Measurements from ENCODE around the gene GALK2. TPM values are rescaled to one million over a fixed set of nuclear protein-coding genes. Genes with fewer than 3 reads are reported as not detected.
"Not testable (repeated sequence)": the region's sequence is repeated elsewhere in the genome, so short reads cannot be mapped to it uniquely, and the experiment has no call there.

Gene GALK2
- total and polyA plus RNA-seq, 5 donors from 2014 or later, result 27.7 to 39.1 (median 29.7) TPM

- peaks cover 44% of the 10 kb centered on the region for H3K36me3 Mint-ChIP-seq
- H3K9me3 Mint-ChIP-seq, result peaks cover 0 to 4% (median 0%) of the 10 kb centered on the region in 7 donors
- H3K27me3 ChIP-seq (ENCODE audit: control insufficient read depth, insufficient read depth, low read length), result no peaks in the 10 kb centered on the region
- H3K4me3 ChIP-seq (ENCODE audit: low read depth, low read length), result no peak overlapping the region
- H3K27me3 Mint-ChIP-seq, result peaks cover 5% of the 10 kb centered on the region
- H3K36me3 ChIP-seq (ENCODE audit: control insufficient read depth, insufficient read depth, low read length), result peaks cover 29% of the 10 kb centered on the region
- H3K4me1 ChIP-seq (ENCODE audit: control insufficient read depth, insufficient read depth, low read length, poor library complexity, severe bottlenecking), result no peaks in the 10 kb centered on the region
- DNase-seq (no peak), ATAC-seq (ENCODE audit: low read depth in 2 of 2) (no peak)
- no peak overlapping the region for H3K27ac ChIP-seq (ENCODE audit: insufficient read depth, low read length, poor library complexity, severe bottlenecking)
- H3K9me3 ChIP-seq (ENCODE audit: control insufficient read depth in 2 of 2, low read length in 2 of 2), result no peaks in the 10 kb centered on the region
- no peak overlapping the region for H3K4me3 Mint-ChIP-seq
- no peak overlapping the region for H3K27ac Mint-ChIP-seq
- peaks cover 0 to 22% (median 3%) of the 10 kb centered on the region in 4 donors for H3K4me1 Mint-ChIP-seq
Observed at GRCh38 chr15:49242820-49243219, 72.8 kb downstream of the GALK2 start.

- Mint-ChIP-seq H3K27ac (no peak overlapping the region), H3K27me3 (peaks cover 5% of the 10 kb centered on the region), H3K9me3 (peaks cover 0 to 13% (median 2%) of the 10 kb centered on the region in 7 donors), H3K36me3 (peaks cover 70% of the 10 kb centered on the region), H3K4me3 (no peak overlapping the region), H3K4me1 (peaks cover 0 to 17% (median 5%) of the 10 kb centered on the region in 4 donors)
- Histone ChIP-seq H3K27ac (ENCODE audit: insufficient read depth, low read length, poor library complexity, severe bottlenecking) (no peak overlapping the region), H3K9me3 (ENCODE audit: control insufficient read depth in 2 of 2, low read length in 2 of 2) (peaks cover 0 to 2% of the 10 kb centered on the region in 2 experiments), H3K36me3 (ENCODE audit: control insufficient read depth, insufficient read depth, low read length) (peaks cover 23% of the 10 kb centered on the region), H3K4me3 (ENCODE audit: low read depth, low read length) (no peak overlapping the region), H3K27me3 (ENCODE audit: control insufficient read depth, insufficient read depth, low read length) (no peaks in the 10 kb centered on the region), H3K4me1 (ENCODE audit: control insufficient read depth, insufficient read depth, low read length, poor library complexity, severe bottlenecking) (no peaks in the 10 kb centered on the region)
- no peak for DNase-seq
- no peak for ATAC-seq (ENCODE audit: low read depth in 2 of 2)
Observed at GRCh38 chr15:49247556-49248110, 77.6 kb downstream of the GALK2 start.

GRCh38 chr15:49248291-49248690, 78.2 kb downstream of the GALK2 start:
- peaks cover 0 to 2% of the 10 kb centered on the region in 2 experiments for H3K9me3 ChIP-seq (ENCODE audit: control insufficient read depth in 2 of 2, low read length in 2 of 2)
- DNase-seq (no peak), ATAC-seq (ENCODE audit: low read depth in 2 of 2) (no peak)
- no peak overlapping the region for H3K4me3 ChIP-seq (ENCODE audit: low read depth, low read length)
- Mint-ChIP-seq H3K4me3 (no peak overlapping the region), H3K4me1 (peaks cover 0 to 17% (median 8%) of the 10 kb centered on the region in 4 donors), H3K27ac (no peak overlapping the region), H3K36me3 (peaks cover 69% of the 10 kb centered on the region), H3K9me3 (peaks cover 0 to 13% (median 2%) of the 10 kb centered on the region in 7 donors), H3K27me3 (peaks cover 5% of the 10 kb centered on the region)
- no peaks in the 10 kb centered on the region for H3K4me1 ChIP-seq (ENCODE audit: control insufficient read depth, insufficient read depth, low read length, poor library complexity, severe bottlenecking)
- H3K27ac ChIP-seq (ENCODE audit: insufficient read depth, low read length, poor library complexity, severe bottlenecking), result no peak overlapping the region
- H3K36me3 ChIP-seq (ENCODE audit: control insufficient read depth, insufficient read depth, low read length), result peaks cover 21% of the 10 kb centered on the region
- H3K27me3 ChIP-seq (ENCODE audit: control insufficient read depth, insufficient read depth, low read length), result no peaks in the 10 kb centered on the region

GRCh38 chr15:49255966-49256759, 86.1 kb downstream of the GALK2 start:
- H3K27ac ChIP-seq (ENCODE audit: insufficient read depth, low read length, poor library complexity, severe bottlenecking), result no peak overlapping the region
- peaks cover 3% of the 10 kb centered on the region for H3K36me3 ChIP-seq (ENCODE audit: control insufficient read depth, insufficient read depth, low read length)
- Mint-ChIP-seq H3K36me3 (peaks cover 29% of the 10 kb centered on the region), H3K9me3 (peaks cover 0 to 9% (median 3%) of the 10 kb centered on the region in 7 donors), H3K27ac (no peak overlapping the region), H3K27me3 (no peaks in the 10 kb centered on the region), H3K4me1 (peaks cover 0 to 12% (median 8%) of the 10 kb centered on the region in 4 donors), H3K4me3 (no peak overlapping the region)
- no peak for ATAC-seq (ENCODE audit: low read depth in 2 of 2)
- H3K9me3 ChIP-seq (ENCODE audit: control insufficient read depth in 2 of 2, low read length in 2 of 2), result no peaks in the 10 kb centered on the region
- DNase-seq, result no peak
- H3K27me3 ChIP-seq (ENCODE audit: control insufficient read depth, insufficient read depth, low read length), result no peaks in the 10 kb centered on the region
- H3K4me1 ChIP-seq (ENCODE audit: control insufficient read depth, insufficient read depth, low read length, poor library complexity, severe bottlenecking), result no peaks in the 10 kb centered on the region
- H3K4me3 ChIP-seq (ENCODE audit: low read depth, low read length), result no peak overlapping the region

GRCh38 chr15:49265117-49265516, 95.1 kb downstream of the GALK2 start:
- not testable (repeated sequence) for ATAC-seq (ENCODE audit: low read depth in 2 of 2); H3K4me3 ChIP-seq (ENCODE audit: low read depth, low read length); H3K4me1 ChIP-seq (ENCODE audit: control insufficient read depth, insufficient read depth, low read length, poor library complexity, severe bottlenecking); H3K4me3 Mint-ChIP-seq; H3K27ac ChIP-seq (ENCODE audit: insufficient read depth, low read length, poor library complexity, severe bottlenecking); H3K27ac Mint-ChIP-seq; H3K27me3 Mint-ChIP-seq; H3K27me3 ChIP-seq (ENCODE audit: control insufficient read depth, insufficient read depth, low read length); H3K9me3 Mint-ChIP-seq; H3K9me3 ChIP-seq (ENCODE audit: control insufficient read depth in 2 of 2, low read length in 2 of 2); H3K36me3 ChIP-seq (ENCODE audit: control insufficient read depth, insufficient read depth, low read length); DNase-seq
- Mint-ChIP-seq H3K36me3 (peaks cover 21% of the 10 kb centered on the region), H3K4me1 (peaks cover 0 to 17% (median 4%) of the 10 kb centered on the region in 4 donors)

GRCh38 chr15:49265911-49266310, 95.9 kb downstream of the GALK2 start:
- Mint-ChIP-seq H3K27me3 (no peaks in the 10 kb centered on the region), H3K36me3 (peaks cover 29% of the 10 kb centered on the region), H3K9me3 (peaks cover 0 to 5% (median 0%) of the 10 kb centered on the region in 7 donors), H3K4me3 (no peak overlapping the region), H3K4me1 (peaks cover 3 to 25% (median 7%) of the 10 kb centered on the region in 4 donors), H3K27ac (no peak overlapping the region)
- Histone ChIP-seq H3K27ac (ENCODE audit: insufficient read depth, low read length, poor library complexity, severe bottlenecking) (no peak overlapping the region), H3K27me3 (ENCODE audit: control insufficient read depth, insufficient read depth, low read length) (no peaks in the 10 kb centered on the region), H3K9me3 (ENCODE audit: control insufficient read depth in 2 of 2, low read length in 2 of 2) (no peaks in the 10 kb centered on the region), H3K36me3 (ENCODE audit: control insufficient read depth, insufficient read depth, low read length) (peaks cover 2% of the 10 kb centered on the region), H3K4me3 (ENCODE audit: low read depth, low read length) (no peak overlapping the region), H3K4me1 (ENCODE audit: control insufficient read depth, insufficient read depth, low read length, poor library complexity, severe bottlenecking) (no peaks in the 10 kb centered on the region)
- ATAC-seq (ENCODE audit: low read depth in 2 of 2), result no peak
- DNase-seq, result no peak

- Histone ChIP-seq H3K36me3 (ENCODE audit: control insufficient read depth, insufficient read depth, low read length) (peaks cover 7% of the 10 kb centered on the region), H3K4me1 (ENCODE audit: control insufficient read depth, insufficient read depth, low read length, poor library complexity, severe bottlenecking) (no peaks in the 10 kb centered on the region), H3K4me3 (ENCODE audit: low read depth, low read length) (no peak overlapping the region), H3K9me3 (ENCODE audit: control insufficient read depth in 2 of 2, low read length in 2 of 2) (no peaks in the 10 kb centered on the region), H3K27me3 (ENCODE audit: control insufficient read depth, insufficient read depth, low read length) (no peaks in the 10 kb centered on the region), H3K27ac (ENCODE audit: insufficient read depth, low read length, poor library complexity, severe bottlenecking) (no peak overlapping the region)
- Mint-ChIP-seq H3K27ac (no peak overlapping the region), H3K9me3 (peaks cover 0 to 1% (median 0%) of the 10 kb centered on the region in 7 donors), H3K4me3 (no peak overlapping the region), H3K27me3 (no peaks in the 10 kb centered on the region), H3K36me3 (peaks cover 34% of the 10 kb centered on the region), H3K4me1 (peaks cover 3 to 25% (median 14%) of the 10 kb centered on the region in 4 donors)
- DNase-seq (no peak), ATAC-seq (ENCODE audit: low read depth in 2 of 2) (no peak)
Observed at GRCh38 chr15:49270541-49271421, 100.7 kb downstream of the GALK2 start.
